ENCODE measurements around the gene RGS5. TPM values are rescaled to one million over a fixed set of nuclear protein-coding genes. Genes with fewer than 3 reads are reported as not detected.
"Not testable (repeated sequence)": the region's sequence is repeated elsewhere in the genome, so short reads cannot be mapped to it uniquely, and the experiment has no call there.

The RGS5 gene
- total and polyA plus RNA-seq, 12 donors: 56.5 to 660 (median 183) TPM

- no peaks in the 10 kb centered on the region for H3K27me3 ChIP-seq
- no peaks in the 10 kb centered on the region for H3K36me3 ChIP-seq (replicated peaks in 1 of 2)
- no peak overlapping the region for H3K27ac ChIP-seq
- H3K4me1 ChIP-seq (replicated peaks in 1 of 2): no peaks in the 10 kb centered on the region
- 58 to 91% (median 87%) methylated on average over 3 of the region's 3 CpGs for WGBS, 4 donors
- no peak overlapping the region for H3K4me3 ChIP-seq
- intact Hi-C loops (cut with DNase I): no loop called here
- no peaks in the 10 kb centered on the region for H3K9me3 ChIP-seq (replicated peaks in 1 of 3)
- TF ChIP-seq CTCF (IDR thresholded peaks at IDR 0.05): no peak
- no peak for TF ChIP-seq POLR2A (IDR thresholded peaks at IDR 0.05)
- DNase-seq: no peak
Measured at GRCh38 chr1:163241746-163242145, 39.0 kb upstream of the RGS5 start.

GRCh38 chr1:163240705-163241104, 38.0 kb upstream of the RGS5 start:
- H3K9me3 ChIP-seq (replicated peaks in 1 of 3): no peaks in the 10 kb centered on the region
- TF ChIP-seq POLR2A (IDR thresholded peaks at IDR 0.05): no peak
- TF ChIP-seq CTCF (IDR thresholded peaks at IDR 0.05): no peak
- DNase-seq: no peak
- H3K4me1 ChIP-seq (replicated peaks in 1 of 2): no peaks in the 10 kb centered on the region
- no peaks in the 10 kb centered on the region for H3K27me3 ChIP-seq
- H3K27ac ChIP-seq: no peak overlapping the region
- H3K36me3 ChIP-seq (replicated peaks in 1 of 2): no peaks in the 10 kb centered on the region
- 92 to 100% (median 95%) methylated on average over 3 of the region's 3 CpGs for WGBS, 4 donors
- no peak overlapping the region for H3K4me3 ChIP-seq
- intact Hi-C loops (cut with DNase I): no loop called here

GRCh38 chr1:163233643-163234042, 30.9 kb upstream of the RGS5 start:
- H3K27ac ChIP-seq; H3K9me3 ChIP-seq (replicated peaks in 1 of 3); H3K36me3 ChIP-seq (replicated peaks in 1 of 2); H3K4me1 ChIP-seq (replicated peaks in 1 of 2); DNase-seq; intact Hi-C loops (cut with DNase I); H3K4me3 ChIP-seq; H3K27me3 ChIP-seq: not testable (repeated sequence)
- WGBS, 4 donors: 93 to 96% (median 94%) methylated on average over 3 of the region's 3 CpGs

DNA sequence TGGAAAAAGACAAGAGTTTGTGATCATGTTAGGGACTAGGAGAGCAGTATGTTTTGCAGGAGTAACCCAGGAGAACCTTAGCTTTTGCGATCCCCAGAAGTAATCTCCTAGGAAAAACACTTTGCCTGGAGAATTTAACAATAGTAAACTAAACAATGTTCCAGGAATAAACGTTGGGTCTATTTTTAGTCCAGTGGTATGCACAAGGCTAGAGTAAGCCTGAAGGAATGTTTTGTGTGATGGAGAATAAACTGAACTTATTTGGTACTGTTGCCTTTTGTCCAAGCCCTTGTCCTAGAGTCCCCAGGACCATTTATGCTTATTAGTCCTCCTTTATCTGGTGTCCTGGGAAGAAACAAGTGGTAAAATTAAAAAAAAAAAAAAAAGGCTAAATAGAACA, 28.7 kb upstream of the RGS5 start:
- no peak for DNase-seq
- 35 to 46% (median 45%) methylated on average over 2 of the region's 2 CpGs for WGBS, 4 donors
- intact Hi-C loops (cut with DNase I): no loop called here
- no peaks in the 10 kb centered on the region for H3K36me3 ChIP-seq (replicated peaks in 1 of 2)
- no peaks in the 10 kb centered on the region for H3K4me1 ChIP-seq (replicated peaks in 1 of 2)
- no peaks in the 10 kb centered on the region for H3K9me3 ChIP-seq (replicated peaks in 1 of 3)
- no peak overlapping the region for H3K4me3 ChIP-seq
- no peaks in the 10 kb centered on the region for H3K27me3 ChIP-seq
- no peak overlapping the region for H3K27ac ChIP-seq
- TF ChIP-seq POLR2A (IDR thresholded peaks at IDR 0.05): no peak

DNA sequence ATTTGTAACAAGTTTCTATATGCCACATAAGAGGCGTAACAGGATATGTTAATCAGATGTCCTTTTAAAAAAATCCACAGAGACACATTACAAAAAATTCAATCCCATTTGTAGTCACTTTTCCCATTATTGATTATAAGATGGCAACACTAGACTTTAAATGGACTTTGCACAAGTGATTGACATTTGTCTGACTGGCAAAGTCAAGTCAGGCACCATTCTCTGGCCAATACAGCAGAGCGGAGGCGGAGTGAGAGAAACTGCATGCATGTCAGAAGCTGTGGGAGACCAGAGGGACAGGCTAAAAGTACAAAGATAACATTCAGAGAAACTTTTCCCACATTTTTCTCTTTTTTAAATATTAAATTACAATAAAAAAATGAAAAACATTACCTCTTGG, 28.1 kb upstream of the RGS5 start:
- WGBS, 4 donors: 96 to 99% (median 99%) methylated on average over 3 of the region's 3 CpGs
- Histone ChIP-seq H3K36me3 (replicated peaks in 1 of 2) (no peaks in the 10 kb centered on the region), H3K4me1 (replicated peaks in 1 of 2) (no peaks in the 10 kb centered on the region), H3K27ac (no peak overlapping the region), H3K9me3 (replicated peaks in 1 of 3) (no peaks in the 10 kb centered on the region), H3K27me3 (no peaks in the 10 kb centered on the region), H3K4me3 (no peak overlapping the region)
- DNase-seq: no peak
- no peak for TF ChIP-seq POLR2A (IDR thresholded peaks at IDR 0.05)
- TF ChIP-seq CTCF (IDR thresholded peaks at IDR 0.05): no peak
- intact Hi-C loops (cut with DNase I): no loop called here

- H3K27ac ChIP-seq; DNase-seq; H3K4me1 ChIP-seq (replicated peaks in 1 of 2); H3K4me3 ChIP-seq; H3K27me3 ChIP-seq; H3K9me3 ChIP-seq (replicated peaks in 1 of 3); intact Hi-C loops (cut with DNase I); H3K36me3 ChIP-seq (replicated peaks in 1 of 2): not testable (repeated sequence)
- WGBS, 4 donors: 82 to 100% (median 87%) methylated on average over 1 to 3 of the region's 3 CpGs
Measured at GRCh38 chr1:163228271-163228670, 25.6 kb upstream of the RGS5 start.
